Endothelial cell of umbilical vein (primary cell): ENCODE data around the gene MAST4. TPM values are rescaled to one million over a fixed set of nuclear protein-coding genes. Genes with fewer than 3 reads are reported as not detected.

Experiments
- BruUV-seq: library from RNA; stranded (reverse); fragments of 400-500 nt; replicated peaks from 2 replicates; lab custom pipeline; 2021; lab: Mats Ljungman, UMichigan
- CTCF ChIA-PET: fragments of 300-600, 350-600 bp; sonication (Branson Sonifier 250); formaldehyde crosslinking; loops from one replicate; lab custom pipeline; 2021; ENCODE audit warnings: antibody characterized with exemption, inconsistent platforms; lab: Charles Lee
- POLR2A ChIA-PET: fragments of 300-600, 350-600 bp; sonication (Branson Sonifier 250); formaldehyde crosslinking; loops from one replicate; lab custom pipeline; 2021; ENCODE audit warnings: antibody characterized with exemption, inconsistent platforms; lab: Charles Lee
- DNase-seq: peaks from one replicate; pipeline ENCODE4 v3.0.0-alpha.2; 2011; ENCODE audit warnings: low read depth, low spot score
- FAIRE-seq: peaks from 2 replicates; lab custom pipeline; 2011; peaks lifted over from hg19 to GRCh38; lab: Jason Lieb, UNC
- H2AFZ ChIP-seq: 2 replicates; pipeline ENCODE4 v1.6.0; 2012; ENCODE audit warnings: low read depth, low read length, control low read depth, inconsistent platforms
- H3K27ac ChIP-seq: 2 replicates; pipeline ENCODE4 v1.5.1; 2011; ENCODE audit warnings: low read depth, mild to moderate bottlenecking, control low read depth, low read length, moderate library complexity; ENCODE audit not compliant: insufficient read depth
- H3K27me3 ChIP-seq, 2 experiments: 2 replicates each; pipeline versions ENCODE4 v1.6.0 to v1.6.1; 2011; ENCODE audit warnings: low read length in 2 of 2, mixed read lengths in 1 of 2; ENCODE audit not compliant: control insufficient read depth in 2 of 2, insufficient read depth in 2 of 2
- H3K36me3 ChIP-seq, 2 experiments: 2 replicates in 1 of 2; 3 replicates in 1 of 2; pipeline ENCODE4 v1.5.1; 2011; ENCODE audit warnings: low read length in 2 of 2, mild to moderate bottlenecking in 1 of 2, moderate library complexity in 1 of 2; ENCODE audit not compliant: control insufficient read depth in 2 of 2, insufficient read depth in 2 of 2; ENCODE audit errors: extremely low read depth in 1 of 2
- H3K4me1 ChIP-seq: 3 replicates; pipeline ENCODE4 v1.5.1; 2011; ENCODE audit warnings: mild to moderate bottlenecking, low read length; ENCODE audit not compliant: control insufficient read depth, insufficient read depth; ENCODE audit errors: extremely low read depth
- H3K4me2 ChIP-seq: 2 replicates; pipeline ENCODE4 v1.6.1; 2011; ENCODE audit warnings: low read length, control low read depth, mixed read lengths; ENCODE audit not compliant: insufficient read depth
- H3K4me3 ChIP-seq, 3 experiments: fragments of 200-600 bp in 1 of 3; sonication (generic), shearing (Covaris generic) in 1 of 3; replicated peaks in 1 of 3; 2 replicates each; pipeline ENCODE4 v1.5.1; 2011 to 2016; ENCODE audit warnings: control low read depth in 3 of 3, low read length in 3 of 3, mild to moderate bottlenecking in 2 of 3, inconsistent platforms in 1 of 3, low read depth in 1 of 3, moderate library complexity in 1 of 3; ENCODE audit not compliant: insufficient read depth in 1 of 3
- H3K79me2 ChIP-seq: 2 replicates; pipeline ENCODE4 v1.6.0; 2012; ENCODE audit warnings: low read length, inconsistent platforms; ENCODE audit not compliant: control insufficient read depth, insufficient read depth
- H3K9ac ChIP-seq: replicated peaks from 2 replicates; pipeline ENCODE3; 2011; ENCODE audit warnings: low read length, control low read depth; ENCODE audit not compliant: insufficient read depth; ENCODE audit errors: extremely low read depth
- H3K9me1 ChIP-seq: replicated peaks from 3 replicates; pipeline ENCODE4 v1.6.0; 2011; ENCODE audit warnings: mild to moderate bottlenecking, low read length; ENCODE audit not compliant: control insufficient read depth, insufficient read depth; ENCODE audit errors: extremely low read depth
- H3K9me3 ChIP-seq: replicated peaks from 2 replicates; pipeline ENCODE4 v1.5.1; 2012; ENCODE audit warnings: low read length, inconsistent platforms; ENCODE audit not compliant: control insufficient read depth, insufficient read depth
- H4K20me1 ChIP-seq: replicated peaks from 2 replicates; pipeline ENCODE3; 2011; ENCODE audit warnings: mild to moderate bottlenecking, low read length; ENCODE audit not compliant: control insufficient read depth, insufficient read depth; ENCODE audit errors: extremely low read depth
- CTCF ChIP-seq, 2 donors: IDR thresholded peaks; 1 replicate in 1 of 2; 2 replicates in 1 of 2; pipeline ENCODE4 v1.5.1; 2011; ENCODE audit warnings: low read length in 2 of 2, mild to moderate bottlenecking in 2 of 2, moderate library complexity in 2 of 2, control low read depth in 1 of 2, inconsistent platforms in 1 of 2, low read depth in 1 of 2; ENCODE audit not compliant: insufficient read depth in 1 of 2; ENCODE audit errors: extremely low read depth in 1 of 2
- EZH2 ChIP-seq: IDR thresholded peaks from 2 replicates; pipeline ENCODE4 v1.6.1; 2012; ENCODE audit warnings: borderline replicate concordance, low read depth, mild to moderate bottlenecking, moderate library complexity, low read length, inconsistent platforms; ENCODE audit not compliant: severe bottlenecking
- FOS ChIP-seq: IDR thresholded peaks from 2 replicates; pipeline ENCODE4 v1.6.1; 2011; ENCODE audit warnings: mild to moderate bottlenecking, low read length, moderate library complexity, borderline replicate concordance; ENCODE audit not compliant: insufficient read depth
- GATA2 ChIP-seq: IDR thresholded peaks from 2 replicates; pipeline ENCODE4 v1.7.0; 2011; ENCODE audit warnings: low read depth, mild to moderate bottlenecking, moderate library complexity, mixed read lengths, low read length; ENCODE audit not compliant: insufficient read length, insufficient read depth
- JUN ChIP-seq: IDR thresholded peaks from 2 replicates; pipeline ENCODE4 v1.6.1; 2011; ENCODE audit warnings: borderline replicate concordance, low read depth; ENCODE audit not compliant: insufficient read length, insufficient read depth
- MAX ChIP-seq: IDR thresholded peaks from 2 replicates; pipeline ENCODE4 v1.6.1; 2011; ENCODE audit not compliant: insufficient read depth, insufficient read length
- MYC ChIP-seq: IDR thresholded peaks from one replicate; pipeline ENCODE4 v1.6.1; 2011; ENCODE audit warnings: mild to moderate bottlenecking, low read depth, low read length
- POLR2A ChIP-seq: IDR thresholded peaks from 2 replicates; pipeline ENCODE4 v1.6.1; 2012; ENCODE audit warnings: low read depth, mild to moderate bottlenecking, control low read depth, low read length
- POLR2AphosphoS5 ChIP-seq: IDR thresholded peaks from 2 replicates; pipeline ENCODE4 v1.6.1; 2012; ENCODE audit warnings: low read depth, mild to moderate bottlenecking, control low read depth, low read length, moderate library complexity; ENCODE audit not compliant: insufficient read depth
- dilution Hi-C: fragments of 300-500 bp; cut with MboI; formaldehyde crosslinking; loops from one replicate; pipeline ENCODE4 v1.15.0; 2019; ENCODE audit warnings: low sequenced_read_pairs; ENCODE audit not compliant: extremely low pct_ligation_motif_present
- intact Hi-C: fragments of 100-400 bp; cut with micrococcal nuclease; formaldehyde crosslinking; loops from one replicate; pipeline ENCODE4 v1.10.0; 2022
- polyA plus RNA-seq, 4 experiments: library from polyadenylated mRNA; depleted of rRNA in 3 of 4; stranded (reverse) in 3 of 4; unstranded in 1 of 4; fragments of >200 nt; gene quantifications; 2 replicates each; pipeline versions ENCODE4 v1.2.1 to v1.2.3, GENCODE V29; 2011 to 2012; ENCODE audit warnings: missing spikeins in 1 of 4
- total RNA-seq: library from RNA; stranded (reverse); gene quantifications from 2 replicates; pipeline ENCODE4 v1.2.3, GENCODE V29; 2021

Gene MAST4
- total and polyA plus RNA-seq, 2 donors (not counting 3 experiments of a cell fraction or from before 2014, with no cell fraction given), result 40.2 to 116 TPM

GRCh38 chr5:66596636-66597182 is 516 bp downstream of the MAST4 start:
- Histone ChIP-seq H3K36me3 (no peaks in the 10 kb centered on the region), H4K20me1 (no peaks in the 10 kb centered on the region), H3K9ac (no peak overlapping the region), H3K4me3 (peak overlapping the region; percentile 14 to 65 (median 30)), H3K4me1 (peaks cover 11% of the 10 kb centered on the region), H3K9me1 (no peaks in the 10 kb centered on the region), H3K4me2 (peak overlapping the region; percentile 70), H2AFZ (peak overlapping the region; percentile 81), H3K27me3 (peaks cover 53 to 70% of the 10 kb centered on the region in 2 experiments), H3K27ac (no peak overlapping the region), H3K9me3 (no peaks in the 10 kb centered on the region), H3K79me2 (no peaks in the 10 kb centered on the region)
- TF ChIP-seq EZH2, result no peak
- TF ChIP-seq JUN, result no peak
- TF ChIP-seq POLR2A, result no peak
- TF ChIP-seq MYC, result no peak
- no peak for TF ChIP-seq CTCF (IDR thresholded peaks at IDR 0.05; ENCODE audit: extremely low read depth in 1 of 2, insufficient read depth in 1 of 2, low read depth in 1 of 2, low read length in 2 of 2)
- no peak for TF ChIP-seq FOS
- TF ChIP-seq POLR2AphosphoS5, result no peak
- TF ChIP-seq MAX, result no peak
- no peak for TF ChIP-seq GATA2
- intact Hi-C loops (loop anchor here (5.0 kb wide), 1 partner anchor 289 kb away; no protein-coding TSS in a partner anchor), dilution Hi-C loops (no loop called here)
- ChIA-PET POLR2A (no interaction called here), CTCF (interaction anchor here (1.4 kb wide), 1 partner anchor 290 kb away, joined by 5 read pairs; no protein-coding TSS in a partner anchor)
- no peak for FAIRE-seq
- DNase-seq, result no peak
- BruUV-seq, result no TSS peak
